AG04449 (cell line): ENCODE data around the gene CCDC57.

Experiments used
- CTCF ChIA-PET: fragments of 350-600 bp; formaldehyde crosslinking; extraction: SDS; loops from one replicate; lab custom pipeline; 2021; ENCODE audit warnings: antibody characterized with exemption; lab: Yijun Ruan, JAX
- POLR2A ChIA-PET: fragments of 400-600, 350-600 bp; formaldehyde crosslinking; extraction: SDS; loops from one replicate; lab custom pipeline; 2020; ENCODE audit warnings: antibody characterized with exemption, inconsistent platforms; lab: Yijun Ruan, JAX
- DNase-seq: peaks from one replicate; pipeline ENCODE4 v3.0.0-alpha.2; 2010; ENCODE audit warnings: low read depth, low spot score
- H3K4me3 ChIP-seq: 2 replicates; pipeline ENCODE4 v1.5.1; 2011; ENCODE audit warnings: low read depth, mild to moderate bottlenecking, control low read depth, low read length
- CTCF ChIP-seq: IDR thresholded peaks from one replicate; pipeline ENCODE4 v1.5.1; 2011; ENCODE audit warnings: mild to moderate bottlenecking, moderate library complexity, low read length, control low read depth, inconsistent platforms; ENCODE audit not compliant: insufficient read depth; ENCODE audit errors: missing control alignments

CCDC57 gene

GRCh38 chr17:82152114-82152513 is 60.5 kb downstream of the CCDC57 start:
- H3K4me3 ChIP-seq = no peak overlapping the region
- no peak for DNase-seq
- POLR2A ChIA-PET = interaction anchor here (0.6 kb wide), 1 partner anchor 52 kb away, joined by 3 read pairs; no protein-coding TSS in a partner anchor
- no peak for TF ChIP-seq CTCF
- CTCF ChIA-PET = interaction anchor here (1.3 to 2.1 kb wide), 2 partner anchors 90 to 122 kb away, joined by 3 to 21 read pairs; partner anchors contain the start of gene RAC3

- DNase-seq = no peak
- H3K4me3 ChIP-seq = no peak overlapping the region
- POLR2A ChIA-PET = no interaction called here
- CTCF ChIA-PET = interaction anchor here (1.3 to 2.1 kb wide), 2 partner anchors 89 to 121 kb away, joined by 3 to 21 read pairs; partner anchors contain the start of gene RAC3
- no peak for TF ChIP-seq CTCF
These were observed 61.3 kb downstream of the CCDC57 start for GRCh38 chr17:82151106-82151957.

- POLR2A ChIA-PET = no interaction called here
- DNase-seq = no peak
- TF ChIP-seq CTCF = no peak
- CTCF ChIA-PET = no interaction called here
- no peak overlapping the region for H3K4me3 ChIP-seq
These were observed 63.1 kb downstream of the CCDC57 start for GRCh38 chr17:82149401-82150099.

- DNase-seq = no peak
- CTCF ChIA-PET = no interaction called here
- H3K4me3 ChIP-seq = no peak overlapping the region
- POLR2A ChIA-PET = no interaction called here
- TF ChIP-seq CTCF = no peak
These were observed 63.6 kb downstream of the CCDC57 start for GRCh38 chr17:82148997-82149396.

- no peak for TF ChIP-seq CTCF
- POLR2A ChIA-PET = no interaction called here
- no peak for DNase-seq
- H3K4me3 ChIP-seq = no peak overlapping the region
- CTCF ChIA-PET = no interaction called here
These were observed 64.6 kb downstream of the CCDC57 start for GRCh38 chr17:82148011-82148410.
